GM19324 (cell line): ENCODE measurements around the gene ILF2.
"Not testable (repeated sequence)": the region's sequence is repeated elsewhere in the genome, so short reads cannot be mapped to it uniquely, and the experiment has no call there.

Experiments used
- ATAC-seq: cut with Tn5 transposase; IDR thresholded peaks from one replicate; pipeline ENCODE4 v1.9.1; 2021; ENCODE audit warnings: mild to moderate bottlenecking, moderate library complexity; ENCODE audit not compliant: unreplicated experiment, low FRiP score

The ILF2 gene

GRCh38 chr1:153670859-153671627, at the start of gene ILF2:
Gene ILF2 (minus strand): TSS chr1:153670993. CDS start chr1:153670922, 71 bp downstream.
- peak; percentile 90 for ATAC-seq

GRCh38 chr1:153717330-153717729, 46.5 kb upstream of the ILF2 start:
- ATAC-seq, result no peak

- not testable (repeated sequence) for ATAC-seq
Observed at GRCh38 chr1:153716211-153716610, 45.4 kb upstream of the ILF2 start.

GRCh38 chr1:153711026-153711425, 40.2 kb upstream of the ILF2 start:
- no peak for ATAC-seq

GRCh38 chr1:153705484-153705883, 34.7 kb upstream of the ILF2 start:
- no peak for ATAC-seq

GRCh38 chr1:153699768-153700167, 29.0 kb upstream of the ILF2 start:
- ATAC-seq, result no peak

- ATAC-seq, result no peak
Observed at GRCh38 chr1:153698923-153699714, 28.3 kb upstream of the ILF2 start.

GRCh38 chr1:153698020-153698922, 27.5 kb upstream of the ILF2 start:
- no peak for ATAC-seq

- no peak for ATAC-seq
Observed at GRCh38 chr1:153697191-153698019, 26.6 kb upstream of the ILF2 start.

GRCh38 chr1:153696741-153697140, 25.9 kb upstream of the ILF2 start:
- no peak for ATAC-seq

- ATAC-seq, result no peak
Observed at GRCh38 chr1:153693466-153693865, 22.7 kb upstream of the ILF2 start.

- no peak for ATAC-seq
Observed at GRCh38 chr1:153688736-153689328, 18.0 kb upstream of the ILF2 start.

- ATAC-seq, result no peak
Observed at GRCh38 chr1:153688276-153688675, 17.5 kb upstream of the ILF2 start.

GRCh38 chr1:153687346-153688125, 16.7 kb upstream of the ILF2 start:
- ATAC-seq, result no peak

- no peak for ATAC-seq
Observed at GRCh38 chr1:153685544-153686340, 14.9 kb upstream of the ILF2 start.

- no peak for ATAC-seq
Observed at GRCh38 chr1:153684892-153685291, 14.1 kb upstream of the ILF2 start.

GRCh38 chr1:153683854-153684253, 13.1 kb upstream of the ILF2 start:
- no peak for ATAC-seq

GRCh38 chr1:153682730-153683129, 11.9 kb upstream of the ILF2 start:
- no peak for ATAC-seq
